Measurements from ENCODE around the gene NT5DC2. TPM values are rescaled to one million over a fixed set of nuclear protein-coding genes. Genes with fewer than 3 reads are reported as not detected.

NT5DC2 gene
- total RNA-seq, 1 experiment from 2014 or later: 229 TPM

DNA sequence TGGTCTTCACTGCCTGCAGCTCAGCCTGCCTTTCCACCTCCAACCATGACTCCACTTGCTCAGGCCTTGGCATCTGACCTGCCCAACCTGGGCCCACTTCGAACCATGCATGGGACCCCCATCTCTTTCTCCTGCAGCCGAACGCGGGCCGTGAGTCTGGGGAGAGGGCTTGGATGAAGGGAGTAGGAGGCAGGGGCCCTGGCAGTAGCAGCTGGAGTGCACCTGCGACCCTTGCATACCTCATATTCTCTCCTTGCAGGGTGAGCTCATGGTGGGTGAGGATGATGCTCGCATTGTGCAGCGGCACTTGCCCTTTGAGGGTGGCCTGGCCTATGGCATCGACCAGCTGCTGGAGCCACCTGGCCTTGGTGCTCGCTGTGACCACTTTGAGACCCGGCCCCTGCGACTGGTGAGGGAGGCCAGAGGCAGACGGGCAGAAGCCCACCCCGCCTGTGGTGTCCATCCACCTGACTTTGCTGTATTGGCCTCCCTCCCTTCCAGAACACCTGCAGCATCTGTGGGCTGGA, 13.5 kb downstream of the NT5DC2 start:
- H2AFZ ChIP-seq (ENCODE audit: low read length): no peak overlapping the region
- no peak overlapping the region for H3K27ac ChIP-seq (ENCODE audit: low read length)
- DNase-seq: no peak
- no peaks in the 10 kb centered on the region for H3K9me2 ChIP-seq (replicated peaks; ENCODE audit: low read length)
- CTCF ChIA-PET: no interaction called here
- H3K4me3 ChIP-seq (ENCODE audit: low read length): no peak overlapping the region
- H3K79me2 ChIP-seq (ENCODE audit: low read length): no peaks in the 10 kb centered on the region
- H3K27me3 ChIP-seq (ENCODE audit: low read length): no peaks in the 10 kb centered on the region
- BruUV-seq (replicated peaks): no TSS peak
- H3F3A ChIP-seq (ENCODE audit: low read length, unreplicated experiment): no peaks in the 10 kb centered on the region
- H4K20me1 ChIP-seq (ENCODE audit: low read length): no peaks in the 10 kb centered on the region
- H3K4me2 ChIP-seq (ENCODE audit: low read length): no peak overlapping the region
- H3K9ac ChIP-seq (ENCODE audit: low read length): no peak overlapping the region
- peaks cover 5% of the 10 kb centered on the region; the same call in 1 of the 2 replicates for H3K36me3 ChIP-seq (ENCODE audit: low read depth, low read length)
- no peaks in the 10 kb centered on the region for H3K4me1 ChIP-seq (ENCODE audit: insufficient read depth, low read length)
- no peaks in the 10 kb centered on the region for H3K9me3 ChIP-seq (ENCODE audit: low read length)
- no peak for TF ChIP-seq EZH2 (IDR thresholded peaks at IDR 0.05; ENCODE audit: low read length, unreplicated experiment)
- TF ChIP-seq CTCF (conservative IDR thresholded peaks at IDR 0.05; ENCODE audit: low read depth, low read length): no peak
- no peak for TF ChIP-seq EZH2phosphoT487 (IDR thresholded peaks at IDR 0.05; ENCODE audit: borderline replicate concordance, low read length)
- ATAC-seq: no peak
- intact Hi-C loops (cut with micrococcal nuclease): no loop called here
- POLR2A ChIA-PET (ENCODE audit: unreplicated experiment): no interaction called here

GRCh38 chr3:52519445-52520140, 14.1 kb downstream of the NT5DC2 start:
- Histone ChIP-seq H3K9me2 (replicated peaks; ENCODE audit: low read length) (no peaks in the 10 kb centered on the region), H3K79me2 (ENCODE audit: low read length) (no peaks in the 10 kb centered on the region), H3K4me1 (ENCODE audit: insufficient read depth, low read length) (no peaks in the 10 kb centered on the region), H3K9me3 (ENCODE audit: low read length) (no peaks in the 10 kb centered on the region), H3K36me3 (ENCODE audit: low read depth, low read length) (peaks cover 5% of the 10 kb centered on the region; the same call in 1 of the 2 replicates), H3F3A (ENCODE audit: low read length, unreplicated experiment) (no peaks in the 10 kb centered on the region), H3K27ac (ENCODE audit: low read length) (no peak overlapping the region), H3K9ac (ENCODE audit: low read length) (no peak overlapping the region), H3K4me3 (ENCODE audit: low read length) (no peak overlapping the region), H2AFZ (ENCODE audit: low read length) (no peak overlapping the region), H3K4me2 (ENCODE audit: low read length) (no peak overlapping the region), H4K20me1 (ENCODE audit: low read length) (no peaks in the 10 kb centered on the region), H3K27me3 (ENCODE audit: low read length) (no peaks in the 10 kb centered on the region)
- TF ChIP-seq CTCF (conservative IDR thresholded peaks at IDR 0.05; ENCODE audit: low read depth, low read length): no peak
- TF ChIP-seq EZH2phosphoT487 (IDR thresholded peaks at IDR 0.05; ENCODE audit: borderline replicate concordance, low read length): no peak
- no peak for TF ChIP-seq EZH2 (IDR thresholded peaks at IDR 0.05; ENCODE audit: low read length, unreplicated experiment)
- no TSS peak for BruUV-seq (replicated peaks)
- intact Hi-C loops (cut with micrococcal nuclease): no loop called here
- ChIA-PET POLR2A (ENCODE audit: unreplicated experiment) (no interaction called here), CTCF (no interaction called here)
- DNase-seq (no peak), ATAC-seq (no peak)

- ATAC-seq (no peak), DNase-seq (no peak)
- H3K9me3 ChIP-seq (ENCODE audit: low read length): no peaks in the 10 kb centered on the region
- CTCF ChIA-PET: no interaction called here
- no peak for TF ChIP-seq EZH2phosphoT487 (IDR thresholded peaks at IDR 0.05; ENCODE audit: borderline replicate concordance, low read length)
- no peak for TF ChIP-seq EZH2 (IDR thresholded peaks at IDR 0.05; ENCODE audit: low read length, unreplicated experiment)
- no peaks in the 10 kb centered on the region for H3K79me2 ChIP-seq (ENCODE audit: low read length)
- H3F3A ChIP-seq (ENCODE audit: low read length, unreplicated experiment): no peaks in the 10 kb centered on the region
- H3K36me3 ChIP-seq (ENCODE audit: low read depth, low read length): no peaks in the 10 kb centered on the region
- no peaks in the 10 kb centered on the region for H3K9me2 ChIP-seq (replicated peaks; ENCODE audit: low read length)
- H3K27ac ChIP-seq (ENCODE audit: low read length): no peak overlapping the region
- no peak overlapping the region for H3K4me2 ChIP-seq (ENCODE audit: low read length)
- H3K4me1 ChIP-seq (ENCODE audit: insufficient read depth, low read length): no peaks in the 10 kb centered on the region
- BruUV-seq (replicated peaks): no TSS peak
- H3K9ac ChIP-seq (ENCODE audit: low read length): no peak overlapping the region
- POLR2A ChIA-PET (ENCODE audit: unreplicated experiment): no interaction called here
- no peak overlapping the region for H2AFZ ChIP-seq (ENCODE audit: low read length)
- H3K27me3 ChIP-seq (ENCODE audit: low read length): no peaks in the 10 kb centered on the region
- no peaks in the 10 kb centered on the region for H4K20me1 ChIP-seq (ENCODE audit: low read length)
- no peak overlapping the region for H3K4me3 ChIP-seq (ENCODE audit: low read length)
- intact Hi-C loops (cut with micrococcal nuclease): no loop called here
Measured at GRCh38 chr3:52518723-52519444, 14.8 kb downstream of the NT5DC2 start.

Measured in PC-3 (cell line).